HepG2 (cell line): ENCODE measurements around the gene ALDH4A1. TPM values are rescaled to one million over a fixed set of nuclear protein-coding genes. Genes with fewer than 3 reads are reported as not detected.

Experiments used
- AFF4 ChIP-seq: sonication (generic); formaldehyde crosslinking; IDR thresholded peaks from 2 replicates; pipeline ENCODE4 v1.4.0; 2020; ENCODE audit warnings: missing genetic modification reagents
- ETV5 ChIP-seq: IDR thresholded peaks from 2 replicates; pipeline ENCODE4 v1.6.1; 2018; ENCODE audit warnings: missing biosample characterization, missing genetic modification reagents, inconsistent platforms, borderline replicate concordance
- FOXO1 ChIP-seq: sonication (generic); formaldehyde crosslinking; IDR thresholded peaks from 2 replicates; pipeline ENCODE4 v1.4.0; 2020; ENCODE audit warnings: missing genetic modification reagents
- GPBP1L1 ChIP-seq: sonication (generic); formaldehyde crosslinking; IDR thresholded peaks from 2 replicates; pipeline ENCODE4 v1.5.0; 2020; ENCODE audit warnings: mild to moderate bottlenecking, missing genetic modification reagents
- KDM5B ChIP-seq: sonication (generic); formaldehyde crosslinking; IDR thresholded peaks from 2 replicates; pipeline ENCODE4 v1.4.0; 2020; ENCODE audit warnings: missing genetic modification reagents, mild to moderate bottlenecking, borderline replicate concordance
- MAFG ChIP-seq: sonication (generic); formaldehyde crosslinking; IDR thresholded peaks from 2 replicates; pipeline ENCODE4 v1.5.1; 2020; ENCODE audit warnings: mild to moderate bottlenecking, missing genetic modification reagents
- MEIS1 ChIP-seq: sonication (generic); formaldehyde crosslinking; IDR thresholded peaks from 2 replicates; pipeline ENCODE4 v1.9.0; 2021; ENCODE audit warnings: mild to moderate bottlenecking, missing genetic modification reagents, moderate library complexity, borderline replicate concordance
- MIXL1 ChIP-seq: IDR thresholded peaks from 2 replicates; pipeline ENCODE4 v1.6.1; 2016
- MXD3 ChIP-seq: IDR thresholded peaks from 2 replicates; pipeline ENCODE4 v1.6.1; 2016; ENCODE audit warnings: mild to moderate bottlenecking, missing biosample characterization, missing genetic modification reagents
- NFATC3 ChIP-seq: sonication (generic); formaldehyde crosslinking; IDR thresholded peaks from 2 replicates; pipeline ENCODE4 v1.5.1; 2020; ENCODE audit warnings: mild to moderate bottlenecking, missing genetic modification reagents
- NFKB2 ChIP-seq: sonication (generic); formaldehyde crosslinking; IDR thresholded peaks from 2 replicates; pipeline ENCODE4 v1.4.0; 2020; ENCODE audit warnings: missing genetic modification reagents, borderline replicate concordance
- PHB2 ChIP-seq: fragments of 450-650 bp; IDR thresholded peaks from 2 replicates; pipeline ENCODE4 v1.6.1; 2018; ENCODE audit not compliant: partially characterized antibody
- PPARG ChIP-seq: conservative IDR thresholded peaks from 2 replicates; pipeline ENCODE4 v1.6.1; 2016; ENCODE audit warnings: missing biosample characterization, missing genetic modification reagents
- SP4 ChIP-seq: sonication (generic); formaldehyde crosslinking; IDR thresholded peaks from 2 replicates; pipeline ENCODE4 v1.8.1; 2023; ENCODE audit warnings: mild to moderate bottlenecking, missing genetic modification reagents
- TEAD2 ChIP-seq: sonication (generic); formaldehyde crosslinking; IDR thresholded peaks from 2 replicates; pipeline ENCODE4 v1.9.0; 2021; ENCODE audit warnings: missing genetic modification reagents
- THAP8 ChIP-seq: sonication (generic); formaldehyde crosslinking; IDR thresholded peaks from 2 replicates; pipeline ENCODE4 v1.5.1; 2020; ENCODE audit warnings: missing genetic modification reagents, mild to moderate bottlenecking, borderline replicate concordance
- ZFP62 ChIP-seq: sonication (generic); formaldehyde crosslinking; IDR thresholded peaks from 2 replicates; pipeline ENCODE4 v1.4.0; 2020; ENCODE audit warnings: missing genetic modification reagents
- ZNF362 ChIP-seq: sonication (generic); formaldehyde crosslinking; IDR thresholded peaks from 2 replicates; pipeline ENCODE4 v1.4.0; 2020; ENCODE audit warnings: missing genetic modification reagents, mild to moderate bottlenecking, borderline replicate concordance
- ZNF547 ChIP-seq: sonication (generic); formaldehyde crosslinking; IDR thresholded peaks from 2 replicates; pipeline ENCODE4 v1.5.1; 2020; ENCODE audit warnings: mild to moderate bottlenecking, missing genetic modification reagents
- ZNF549 ChIP-seq: sonication (generic); formaldehyde crosslinking; IDR thresholded peaks from 2 replicates; pipeline ENCODE4 v1.5.0; 2020; ENCODE audit warnings: missing genetic modification reagents
- ZNF550 ChIP-seq: sonication (generic); formaldehyde crosslinking; IDR thresholded peaks from 2 replicates; pipeline ENCODE4 v1.4.0; 2020; ENCODE audit warnings: mild to moderate bottlenecking, missing genetic modification reagents, borderline replicate concordance
- ZNF781 ChIP-seq: sonication (generic); formaldehyde crosslinking; IDR thresholded peaks from 2 replicates; pipeline ENCODE4 v1.5.1; 2020; ENCODE audit warnings: borderline replicate concordance, mild to moderate bottlenecking, missing genetic modification reagents; ENCODE audit errors: not compliant biosample characterization
- polyA plus RNA-seq, 8 experiments: library from polyadenylated mRNA; depleted of rRNA in 3 of 8; stranded (reverse) in 7 of 8; unstranded in 1 of 8; fragments of >200 nt; fragmentation: Illumina TruSeq in 4 of 8; extraction: Trizol in 4 of 8; gene quantifications; 2 replicates each; pipeline versions ENCODE4 v1.2.1 to v1.2.3, GENCODE V29; 2011 to 2016; ENCODE audit warnings: low read depth in 4 of 8, missing spikeins in 1 of 8, mixed read lengths in 1 of 8; ENCODE audit not compliant: insufficient read depth in 1 of 8
- total RNA-seq, 5 experiments: library from RNA; depleted of rRNA; stranded (reverse); fragments of >200 nt; fragmentation: Illumina TruSeq; extraction: Trizol; gene quantifications; 2 replicates each; pipeline ENCODE4 v1.2.3, GENCODE V29; 2016; ENCODE audit warnings: low read depth in 1 of 5

ALDH4A1 gene
- total and polyA plus RNA-seq, 2 of the 13 experiments (the other 11 are each of a cell fraction or from before 2014, with no cell fraction given): 76.4 to 240 TPM

GRCh38 chr1:18902523-18903290 is at the start of gene ALDH4A1 (continued):
- peak; percentile 75 for TF ChIP-seq ZNF781 (CRISPR knock-in tag)
- TF ChIP-seq SP4: peak; percentile 57; the same call in 1 of the 2 replicates
- TF ChIP-seq GPBP1L1: no peak
- no peak for TF ChIP-seq FOXO1 (CRISPR knock-in tag)
- no peak; the same call in 1 of the 2 replicates for TF ChIP-seq MIXL1 (CRISPR knock-in tag)
- no peak for TF ChIP-seq MAFG (CRISPR knock-in tag)
- TF ChIP-seq ETV5 (CRISPR knock-in tag): no peak; the same call in 1 of the 2 replicates
- no peak for TF ChIP-seq NFATC3 (CRISPR knock-in tag)
- TF ChIP-seq AFF4 (CRISPR knock-in tag): no peak
- no peak for TF ChIP-seq PPARG
- no peak for TF ChIP-seq THAP8
- no peak for TF ChIP-seq PHB2
- TF ChIP-seq MXD3: peak; percentile 30; the same call in 1 of the 2 replicates
- no peak for TF ChIP-seq ZFP62 (CRISPR knock-in tag)
- TF ChIP-seq TEAD2 (CRISPR knock-in tag): no peak
- 0 out of 2 replicates have a peak, but pooled peaks have one; percentile 59 for TF ChIP-seq ZNF550
- TF ChIP-seq MEIS1 (CRISPR knock-in tag): peak; percentile 75; the same call in 1 of the 2 replicates
- TF ChIP-seq ZNF549: no peak
- no peak for TF ChIP-seq ZNF547 (CRISPR knock-in tag)
- TF ChIP-seq NFKB2 (CRISPR knock-in tag): peak; percentile 93; the same call in 1 of the 2 replicates
- TF ChIP-seq KDM5B: peak; percentile 70; the same call in 1 of the 2 replicates
- 0 out of 2 replicates have a peak, but pooled peaks have one; percentile 19 for TF ChIP-seq ZNF362 (CRISPR knock-in tag)
